SK-N-SH (cell line): ENCODE measurements around the gene KCNAB1. TPM values are rescaled to one million over a fixed set of nuclear protein-coding genes. Genes with fewer than 3 reads are reported as not detected.

Experiments
- CTCF ChIA-PET: fragments of 300-600, 350-600 bp; formaldehyde crosslinking; extraction: SDS; loops from one replicate; lab custom pipeline; 2021; lab: Yijun Ruan, JAX
- POLR2A ChIA-PET: fragments of 350-600 bp; sonication (Branson Sonifier 250); formaldehyde crosslinking; extraction: SDS; loops from one replicate; lab custom pipeline; 2020; ENCODE audit warnings: antibody characterized with exemption, inconsistent platforms; lab: Yijun Ruan, JAX
- DNase-seq: peaks from one replicate; pipeline ENCODE4 v3.0.0; 2012
- H2AFZ ChIP-seq: fragments of 200-600 bp; sonication (generic); 2 replicates; pipeline ENCODE4 v1.8.1; 2016; ENCODE audit warnings: antibody characterized with exemption, mild to moderate bottlenecking, low read depth
- H3F3A ChIP-seq: fragments of 200-600 bp; sonication (generic); replicated peaks from 2 replicates; pipeline ENCODE3; 2016; ENCODE audit warnings: antibody characterized with exemption, mild to moderate bottlenecking; ENCODE audit not compliant: insufficient read depth
- H3K27ac ChIP-seq, 2 experiments: fragments of 200-500 bp in 1 of 2; fragments of 200-600 bp in 1 of 2; sonication (Bioruptor generic) in 1 of 2; sonication (generic), shearing (Covaris generic) in 1 of 2; 2 replicates each; pipeline versions ENCODE4 v1.5.1 to v1.6.1; 2014 to 2016; ENCODE audit warnings: low read depth in 2 of 2, inconsistent platforms in 1 of 2, low read length in 1 of 2, mild to moderate bottlenecking in 1 of 2, mixed read lengths in 1 of 2
- H3K27me3 ChIP-seq: fragments of 200-600 bp; sonication (generic), shearing (Covaris generic); 2 replicates; pipeline ENCODE4 v1.6.1; 2016; ENCODE audit warnings: mixed run types; ENCODE audit not compliant: insufficient read depth
- H3K36me3 ChIP-seq, 2 experiments: fragments of 200-500 bp in 1 of 2; fragments of 200-600 bp in 1 of 2; sonication (Bioruptor generic) in 1 of 2; sonication (generic) in 1 of 2; replicated peaks in 1 of 2; 2 replicates each; pipeline versions ENCODE3 to v1.5.1; 2014 to 2016; ENCODE audit warnings: low read length in 1 of 2, mild to moderate bottlenecking in 1 of 2; ENCODE audit not compliant: insufficient read depth in 2 of 2, control insufficient read depth in 1 of 2
- H3K4me1 ChIP-seq, 2 experiments: fragments of 200-500 bp in 1 of 2; fragments of 200-600 bp in 1 of 2; sonication (Bioruptor generic) in 1 of 2; sonication (generic), shearing (Covaris generic) in 1 of 2; 2 replicates each; pipeline versions ENCODE4 v1.5.1 to v1.6.1; 2014 to 2016; ENCODE audit warnings: low read depth in 1 of 2, low read length in 1 of 2, mixed run types in 1 of 2; ENCODE audit not compliant: insufficient read depth in 2 of 2, control insufficient read depth in 1 of 2
- H3K4me2 ChIP-seq: fragments of 200-600 bp; sonication (generic), shearing (Covaris generic); 2 replicates; pipeline ENCODE4 v1.6.1; 2017; ENCODE audit warnings: mixed run types
- H3K4me3 ChIP-seq, 2 experiments: fragments of 200-500 bp in 1 of 2; fragments of 200-600 bp in 1 of 2; sonication (Bioruptor generic) in 1 of 2; sonication (generic), shearing (Covaris generic) in 1 of 2; 2 replicates each; pipeline versions ENCODE4 v1.5.1 to v1.8.1; 2014 to 2016; ENCODE audit warnings: low read depth in 2 of 2, inconsistent platforms in 1 of 2, low read length in 1 of 2, mild to moderate bottlenecking in 1 of 2, mixed read lengths in 1 of 2, moderate library complexity in 1 of 2
- H3K79me2 ChIP-seq: fragments of 200-600 bp; sonication (generic); 2 replicates; pipeline ENCODE4 v1.8.1; 2017; ENCODE audit warnings: mild to moderate bottlenecking; ENCODE audit not compliant: insufficient read depth
- H3K9ac ChIP-seq: fragments of 200-600 bp; sonication (generic); 2 replicates; pipeline ENCODE4 v1.6.1; 2017; ENCODE audit warnings: mixed run types
- H3K9me2 ChIP-seq: fragments of 200-600 bp; sonication (generic); 2 replicates; pipeline ENCODE4 v1.6.1; 2017; ENCODE audit warnings: mixed run types
- H3K9me3 ChIP-seq: fragments of 200-600 bp; sonication (generic); 2 replicates; pipeline ENCODE4 v1.6.1; 2017; ENCODE audit warnings: mixed run types, mild to moderate bottlenecking, moderate library complexity
- H4K20me1 ChIP-seq: fragments of 200-600 bp; sonication (generic); 2 replicates; pipeline ENCODE4 v1.6.1; 2017; ENCODE audit warnings: mild to moderate bottlenecking, mixed run types; ENCODE audit not compliant: insufficient read depth
- FOXJ3 ChIP-seq: sonication (generic); formaldehyde crosslinking; IDR thresholded peaks from 2 replicates; pipeline ENCODE4 v1.5.1; 2020; ENCODE audit warnings: mild to moderate bottlenecking, missing genetic modification reagents
- FOXM1 ChIP-seq: IDR thresholded peaks from 2 replicates; pipeline ENCODE4 v1.4.0; 2012; ENCODE audit warnings: low read depth, mild to moderate bottlenecking
- MEF2A ChIP-seq: IDR thresholded peaks from 2 replicates; pipeline ENCODE4 v1.4.0; 2012; ENCODE audit warnings: low read depth, borderline replicate concordance
- POLR2AphosphoS5 ChIP-seq: IDR thresholded peaks from 2 replicates; pipeline ENCODE4 v1.6.1; 2012; ENCODE audit warnings: low read depth, low read length
- RCOR1 ChIP-seq: fragments of 150-350 bp; IDR thresholded peaks from 2 replicates; pipeline ENCODE4 v1.6.1; 2017; ENCODE audit warnings: antibody characterized with exemption, low read length
- SMC3 ChIP-seq: IDR thresholded peaks from 2 replicates; pipeline ENCODE4 v1.6.1; 2012; ENCODE audit warnings: low read depth, low read length, improper control_type of control experiment
- TCF12 ChIP-seq: IDR thresholded peaks from 2 replicates; pipeline ENCODE4 v1.4.0; 2012
- WGBS: methylation state at CpG from one replicate; pipeline ENCODE4 v1.1.6; 2017; ENCODE audit warnings: low lambda C conversion rate; 5-methylcytosine and 5-hydroxymethylcytosine counted together
- polyA plus RNA-seq, 3 experiments: library from polyadenylated mRNA; depleted of rRNA; stranded (reverse); fragments of >200 nt; gene quantifications; 2 replicates each; pipeline ENCODE4 v1.2.3, GENCODE V29; 2012
- TF ChIP-seq, protein P1 (sequence below): fragments of 150-350 bp; IDR thresholded peaks from 2 replicates; pipeline ENCODE4 v1.6.1; 2016; ENCODE audit warnings: mild to moderate bottlenecking, low read depth, low read length
- TF ChIP-seq, protein P2 (sequence below): IDR thresholded peaks from 2 replicates; pipeline ENCODE4; 2012
- TF ChIP-seq, protein P3 (sequence below): IDR thresholded peaks from 2 replicates; pipeline ENCODE4 v1.4.0; 2012; ENCODE audit warnings: low read depth

The KCNAB1 gene
- polyA plus RNA-seq, 1 of the 3 experiments (the other 2 are of a cell fraction), result 82.1 TPM

DNA sequence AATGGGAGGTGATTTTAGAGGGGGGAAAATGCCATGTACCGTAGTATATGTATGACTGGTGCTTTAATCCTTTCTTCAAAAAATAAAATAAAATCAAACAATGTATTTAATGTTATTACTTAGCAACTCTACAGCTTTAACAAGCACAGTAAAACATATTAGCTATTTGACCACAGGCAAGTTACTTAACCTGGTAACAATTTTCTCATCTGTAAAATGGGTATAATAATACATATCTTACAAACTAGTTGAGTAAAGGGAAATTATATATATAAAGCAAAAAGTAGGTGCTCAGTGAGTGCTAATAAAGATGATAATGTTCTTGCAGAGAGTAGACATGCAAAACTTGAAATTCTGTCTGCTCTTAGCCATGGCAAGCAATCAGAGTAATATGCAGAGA lies 406.7 kb downstream of the KCNAB1 start:
- peaks cover 35% of the 10 kb centered on the region for H3F3A ChIP-seq
- WGBS, result 97% methylated on average over 1 of the region's 1 CpG
- H3K4me1 ChIP-seq, result peaks cover 2 to 7% of the 10 kb centered on the region in 2 experiments; a peak in 3 of 4 replicates
- H3K4me3 ChIP-seq, result no peak overlapping the region
- H3K27ac ChIP-seq, result no peak overlapping the region
- H2AFZ ChIP-seq, result no peak overlapping the region
- H3K9me3 ChIP-seq, result no peaks in the 10 kb centered on the region
- DNase-seq, result no peak
- H3K79me2 ChIP-seq, result no peaks in the 10 kb centered on the region
- no peak overlapping the region for H3K9ac ChIP-seq
- TF ChIP-seq SMC3 (no peak), POLR2AphosphoS5 (no peak), RCOR1 (no peak), FOXM1 (no peak)
- TF ChIP-seq, protein P1, sequence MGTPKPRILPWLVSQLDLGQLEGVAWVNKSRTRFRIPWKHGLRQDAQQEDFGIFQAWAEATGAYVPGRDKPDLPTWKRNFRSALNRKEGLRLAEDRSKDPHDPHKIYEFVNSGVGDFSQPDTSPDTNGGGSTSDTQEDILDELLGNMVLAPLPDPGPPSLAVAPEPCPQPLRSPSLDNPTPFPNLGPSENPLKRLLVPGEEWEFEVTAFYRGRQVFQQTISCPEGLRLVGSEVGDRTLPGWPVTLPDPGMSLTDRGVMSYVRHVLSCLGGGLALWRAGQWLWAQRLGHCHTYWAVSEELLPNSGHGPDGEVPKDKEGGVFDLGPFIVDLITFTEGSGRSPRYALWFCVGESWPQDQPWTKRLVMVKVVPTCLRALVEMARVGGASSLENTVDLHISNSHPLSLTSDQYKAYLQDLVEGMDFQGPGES, result no peak
- TF ChIP-seq, protein P2, sequence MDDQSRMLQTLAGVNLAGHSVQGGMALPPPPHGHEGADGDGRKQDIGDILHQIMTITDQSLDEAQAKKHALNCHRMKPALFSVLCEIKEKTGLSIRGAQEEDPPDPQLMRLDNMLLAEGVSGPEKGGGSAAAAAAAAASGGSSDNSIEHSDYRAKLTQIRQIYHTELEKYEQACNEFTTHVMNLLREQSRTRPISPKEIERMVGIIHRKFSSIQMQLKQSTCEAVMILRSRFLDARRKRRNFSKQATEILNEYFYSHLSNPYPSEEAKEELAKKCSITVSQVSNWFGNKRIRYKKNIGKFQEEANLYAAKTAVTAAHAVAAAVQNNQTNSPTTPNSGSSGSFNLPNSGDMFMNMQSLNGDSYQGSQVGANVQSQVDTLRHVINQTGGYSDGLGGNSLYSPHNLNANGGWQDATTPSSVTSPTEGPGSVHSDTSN, result no peak
- ChIA-PET POLR2A (no interaction called here), CTCF (interaction anchor here (0.6 to 1.2 kb wide), 2 partner anchors 17 to 1173 kb away, joined by 3 to 4 read pairs; no protein-coding TSS in a partner anchor)
- H4K20me1 ChIP-seq, result no peaks in the 10 kb centered on the region
- H3K9me2 ChIP-seq, result no peaks in the 10 kb centered on the region
- no peak overlapping the region for H3K4me2 ChIP-seq
- H3K27me3 ChIP-seq, result no peaks in the 10 kb centered on the region
- peaks cover 59 to 79% of the 10 kb centered on the region in 2 experiments for H3K36me3 ChIP-seq

DNA sequence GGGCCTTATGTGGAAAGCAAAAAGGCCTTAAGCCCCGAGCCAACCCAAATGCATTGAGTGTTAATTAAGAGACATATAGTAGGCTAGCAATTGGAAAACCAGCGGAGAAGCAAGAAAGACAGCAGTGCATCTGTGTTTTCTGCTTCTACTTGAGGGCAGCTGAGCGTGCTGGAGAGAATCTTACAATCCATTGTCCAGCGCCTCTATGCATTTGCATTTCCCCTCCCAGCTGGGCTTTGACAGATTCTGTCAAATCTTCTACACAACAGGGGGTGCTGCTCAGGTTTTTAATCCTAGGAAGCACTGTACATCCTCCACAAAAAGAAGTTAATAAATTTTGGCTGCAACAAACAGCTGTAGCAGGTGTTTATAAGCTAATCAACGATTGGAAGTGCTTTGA lies 410.6 kb downstream of the KCNAB1 start:
- Histone ChIP-seq H3K27me3 (no peaks in the 10 kb centered on the region), H3K27ac (no peak overlapping the region), H3F3A (peaks cover 55% of the 10 kb centered on the region), H3K9me3 (no peaks in the 10 kb centered on the region), H3K79me2 (no peaks in the 10 kb centered on the region), H2AFZ (no peak overlapping the region), H3K4me3 (no peak overlapping the region), H3K4me1 (peaks cover 0 to 17% of the 10 kb centered on the region in 2 experiments; a peak in 2 of 4 replicates), H3K9ac (no peak overlapping the region), H3K36me3 (peaks cover 52% of the 10 kb centered on the region in 2 experiments), H3K4me2 (no peak overlapping the region), H4K20me1 (peaks cover 6% of the 10 kb centered on the region), H3K9me2 (no peaks in the 10 kb centered on the region)
- WGBS, result 94% methylated on average over 5 of the region's 5 CpGs
- no peak for DNase-seq
- TF ChIP-seq MEF2A (no peak), TCF12 (no peak)
- TF ChIP-seq, protein P3, sequence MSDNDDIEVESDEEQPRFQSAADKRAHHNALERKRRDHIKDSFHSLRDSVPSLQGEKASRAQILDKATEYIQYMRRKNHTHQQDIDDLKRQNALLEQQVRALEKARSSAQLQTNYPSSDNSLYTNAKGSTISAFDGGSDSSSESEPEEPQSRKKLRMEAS, result no peak
- ChIA-PET POLR2A (no interaction called here), CTCF (interaction anchor here (0.6 to 1.1 kb wide), 5 partner anchors 10 to 585 kb away, joined by 3 to 4 read pairs (median 3); no protein-coding TSS in a partner anchor)

DNA sequence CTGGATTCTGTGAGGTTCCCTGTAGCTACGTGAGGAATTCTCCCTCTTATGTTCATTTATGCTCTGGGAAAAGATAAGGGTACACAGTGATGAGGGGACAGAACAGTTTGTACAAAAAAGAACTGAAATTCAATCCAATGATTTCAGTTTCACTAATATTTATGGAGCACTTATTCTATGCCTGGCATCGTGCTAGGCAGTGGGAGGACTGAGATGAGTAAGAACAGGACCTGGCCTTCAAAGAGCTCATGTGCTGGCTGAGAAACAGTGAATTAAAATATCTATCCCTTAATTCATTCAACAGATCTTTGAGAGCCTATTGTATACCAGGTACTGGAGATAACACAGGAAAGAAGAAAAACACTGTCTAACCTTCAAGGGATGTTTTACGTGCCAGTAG lies 412.4 kb downstream of the KCNAB1 start:
- no peak for TF ChIP-seq FOXJ3 (CRISPR knock-in tag)
- Histone ChIP-seq H3K9me2 (no peaks in the 10 kb centered on the region), H3K36me3 (peaks cover 51 to 55% of the 10 kb centered on the region in 2 experiments), H3K4me1 (peaks cover 0 to 19% of the 10 kb centered on the region in 2 experiments; a peak in 2 of 4 replicates), H3K4me3 (no peak overlapping the region), H3K27ac (peak overlapping the region in 1 of 2 experiments; percentile 93), H3K4me2 (no peak overlapping the region), H4K20me1 (peaks cover 7% of the 10 kb centered on the region), H3K9me3 (no peaks in the 10 kb centered on the region), H3K27me3 (no peaks in the 10 kb centered on the region), H3F3A (peaks cover 60% of the 10 kb centered on the region), H2AFZ (no peak overlapping the region), H3K9ac (no peak overlapping the region), H3K79me2 (peaks cover 5% of the 10 kb centered on the region; the same call in 1 of the 2 replicates)
- POLR2A ChIA-PET, result no interaction called here
- CTCF ChIA-PET, result interaction anchor here (0.6 to 1.0 kb wide), 2 partner anchors 340 to 381 kb away, joined by 3 read pairs; no protein-coding TSS in a partner anchor
- WGBS, result 65% methylated on average over 3 of the region's 3 CpGs
- DNase-seq, result no peak
